Stimulated activated CD8-positive, alpha-beta memory T cell treated with anti-CD3 and anti-CD28 coated beads, Interleukin-12 subunit alpha, Interleukin-12 subunit beta, amount 100 ng/mL, for 1 hour (primary cell): ENCODE results near the gene PRKG1.
"Not testable (repeated sequence)": the region's sequence is repeated elsewhere in the genome, so short reads cannot be mapped to it uniquely, and the experiment has no call there.

Source experiments
- DNase-seq: peaks from one replicate; pipeline ENCODE4 v3.0.0-alpha.2; 2020; ENCODE audit warnings: low read depth

PRKG1 gene

GRCh38 chr10:52004342-52004949, 930.2 kb downstream of the PRKG1 start:
- DNase-seq = no peak

- no peak for DNase-seq
These were observed 932.8 kb downstream of the PRKG1 start for GRCh38 chr10:52007091-52007490.

GRCh38 chr10:52011118-52011517, 936.8 kb downstream of the PRKG1 start:
- DNase-seq = no peak

GRCh38 chr10:52019077-52019555, 944.8 kb downstream of the PRKG1 start:
- DNase-seq = no peak

- no peak for DNase-seq
These were observed 945.4 kb downstream of the PRKG1 start for GRCh38 chr10:52019656-52020055.

GRCh38 chr10:52020173-52020572, 945.9 kb downstream of the PRKG1 start:
- no peak for DNase-seq

- no peak for DNase-seq
These were observed 946.4 kb downstream of the PRKG1 start for GRCh38 chr10:52020702-52021101.

GRCh38 chr10:52027055-52027705, 952.9 kb downstream of the PRKG1 start:
- DNase-seq = no peak

GRCh38 chr10:52028523-52028858, 954.2 kb downstream of the PRKG1 start:
- no peak for DNase-seq

- no peak for DNase-seq
These were observed 955.3 kb downstream of the PRKG1 start for GRCh38 chr10:52029628-52030027.

GRCh38 chr10:52030051-52030790, 955.9 kb downstream of the PRKG1 start:
- no peak for DNase-seq

- DNase-seq = no peak
These were observed 956.7 kb downstream of the PRKG1 start for GRCh38 chr10:52030975-52031374.

- no peak for DNase-seq
These were observed 957.5 kb downstream of the PRKG1 start for GRCh38 chr10:52031771-52032170.

- no peak for DNase-seq
These were observed 958.7 kb downstream of the PRKG1 start for GRCh38 chr10:52032681-52033629.

- not testable (repeated sequence) for DNase-seq
These were observed 964.9 kb downstream of the PRKG1 start for GRCh38 chr10:52039002-52039793.

GRCh38 chr10:52040486-52040885, 966.2 kb downstream of the PRKG1 start:
- no peak for DNase-seq

GRCh38 chr10:52043811-52044210, 969.5 kb downstream of the PRKG1 start:
- DNase-seq = no peak

- DNase-seq = no peak
These were observed 973.8 kb downstream of the PRKG1 start for GRCh38 chr10:52048051-52048450.

- DNase-seq = no peak
These were observed 976.3 kb downstream of the PRKG1 start for GRCh38 chr10:52050429-52051047.

- DNase-seq = no peak
These were observed 979.2 kb downstream of the PRKG1 start for GRCh38 chr10:52053497-52053896.

GRCh38 chr10:52056291-52056690, 982.0 kb downstream of the PRKG1 start:
- DNase-seq = no peak
